IMR-90 (cell line): ENCODE results near the gene MRPL9. TPM values are rescaled to one million over a fixed set of nuclear protein-coding genes. Genes with fewer than 3 reads are reported as not detected.

Experiments used
- ATAC-seq: fragments of 200-7000 bp; cut with Tn5 transposase; 2 replicates; pipeline ENCODE4 v1.9.1; 2020; ENCODE audit warnings: low read depth, mild to moderate bottlenecking, moderate library complexity
- BruUV-seq: library from RNA; stranded (reverse); fragments of 400-500 nt; replicated peaks from 2 replicates; lab custom pipeline; 2021; lab: Mats Ljungman, UMichigan
- CTCF ChIA-PET: fragments of 300-600 bp; formaldehyde crosslinking; extraction: SDS; loops from one replicate; lab custom pipeline; 2021; ENCODE audit warnings: antibody characterized with exemption; lab: Yijun Ruan, JAX
- POLR2A ChIA-PET: fragments of 300-600 bp; sonication (Branson Sonifier 250); formaldehyde crosslinking; loops from one replicate; lab custom pipeline; 2022; ENCODE audit warnings: antibody characterized with exemption; ENCODE audit not compliant: unreplicated experiment; lab: Charles Lee
- DNase-seq: peaks from one replicate; pipeline ENCODE4 v3.0.0; 2013
- H2AFZ ChIP-seq: replicated peaks from 2 replicates; pipeline ENCODE3; 2013; ENCODE audit warnings: low read length, mild to moderate bottlenecking; ENCODE audit not compliant: poor library complexity
- H2AK5ac ChIP-seq: 2 replicates; pipeline ENCODE4 v1.6.1; 2013; ENCODE audit warnings: low read depth, low read length, inconsistent platforms
- H2AK9ac ChIP-seq: replicated peaks from 2 replicates; pipeline ENCODE3; 2013; ENCODE audit warnings: mild to moderate bottlenecking, low read depth, low read length, moderate library complexity; ENCODE audit not compliant: poor library complexity
- H2BK120ac ChIP-seq: 2 replicates; pipeline ENCODE4 v1.6.1; 2013; ENCODE audit warnings: low read depth, low read length, inconsistent platforms
- H2BK15ac ChIP-seq: 3 replicates; pipeline ENCODE4 v1.6.1; 2013; ENCODE audit warnings: low read depth, low read length, inconsistent platforms
- H2BK20ac ChIP-seq: 2 replicates; pipeline ENCODE4 v1.6.1; 2013; ENCODE audit warnings: low read depth, mild to moderate bottlenecking, inconsistent platforms, low read length, moderate library complexity
- H2BK5ac ChIP-seq: 2 replicates; pipeline ENCODE4 v1.6.1; 2013; ENCODE audit warnings: mild to moderate bottlenecking, low read depth, low read length, inconsistent platforms; ENCODE audit not compliant: poor library complexity, severe bottlenecking
- H3K14ac ChIP-seq: replicated peaks from 2 replicates; pipeline ENCODE4 v1.6.1; 2013; ENCODE audit warnings: low read depth, low read length, inconsistent platforms
- H3K18ac ChIP-seq: 2 replicates; pipeline ENCODE4 v1.6.1; 2013; ENCODE audit warnings: low read depth, low read length, control low read depth
- H3K23ac ChIP-seq: 2 replicates; pipeline ENCODE4 v1.6.1; 2013; ENCODE audit warnings: low read depth, low read length, inconsistent platforms
- H3K27ac ChIP-seq: 2 replicates; pipeline ENCODE4 v1.5.1; 2013; ENCODE audit warnings: mild to moderate bottlenecking, control low read depth, low read length; ENCODE audit not compliant: insufficient read depth
- H3K27me3 ChIP-seq: 2 replicates; pipeline ENCODE4 v1.6.1; 2013; ENCODE audit warnings: low read length; ENCODE audit not compliant: control insufficient read depth, insufficient read depth
- H3K36me3 ChIP-seq: 2 replicates; pipeline ENCODE4 v1.6.1; 2013; ENCODE audit warnings: low read length, mixed read lengths; ENCODE audit not compliant: control insufficient read depth, insufficient read depth
- H3K4ac ChIP-seq: 2 replicates; pipeline ENCODE4 v1.6.1; 2013; ENCODE audit warnings: low read depth, low read length, inconsistent platforms
- H3K4me1 ChIP-seq: 2 replicates; pipeline ENCODE4 v1.6.1; 2013; ENCODE audit warnings: low read length, mixed read lengths; ENCODE audit not compliant: control insufficient read depth, insufficient read depth
- H3K4me2 ChIP-seq: 2 replicates; pipeline ENCODE4 v1.6.1; 2013; ENCODE audit warnings: low read depth, mild to moderate bottlenecking, control low read depth, low read length, moderate library complexity
- H3K4me3 ChIP-seq: 2 replicates; pipeline ENCODE4 v1.5.1; 2013; ENCODE audit warnings: low read depth, mild to moderate bottlenecking, control low read depth, low read length, moderate library complexity; ENCODE audit not compliant: insufficient read depth
- H3K56ac ChIP-seq: 2 replicates; pipeline ENCODE4 v1.6.1; 2013; ENCODE audit warnings: low read length, inconsistent platforms; ENCODE audit not compliant: insufficient read depth; ENCODE audit errors: extremely low read depth
- H3K79me1 ChIP-seq, 2 experiments: 2 replicates each; pipeline ENCODE4 v1.6.1; 2013; ENCODE audit warnings: low read length in 2 of 2, inconsistent platforms in 1 of 2, low read depth in 1 of 2
- H3K9ac ChIP-seq: 2 replicates; pipeline ENCODE4 v1.6.1; 2013; ENCODE audit warnings: low read depth, low read length, control low read depth
- H3K9me1 ChIP-seq: 2 replicates; pipeline ENCODE4 v1.6.1; 2013; ENCODE audit warnings: low read length, inconsistent platforms; ENCODE audit not compliant: insufficient read depth
- H3K9me3 ChIP-seq: 2 replicates; pipeline ENCODE4 v1.6.1; 2013; ENCODE audit warnings: low read length; ENCODE audit not compliant: control insufficient read depth, insufficient read depth
- H4K20me1 ChIP-seq: 2 replicates; pipeline ENCODE4 v1.6.1; 2013; ENCODE audit warnings: low read length, inconsistent platforms; ENCODE audit not compliant: insufficient read depth
- H4K5ac ChIP-seq: 2 replicates; pipeline ENCODE4 v1.6.1; 2013; ENCODE audit warnings: mild to moderate bottlenecking, low read depth, low read length, control low read depth
- H4K8ac ChIP-seq, 2 experiments: 2 replicates each; pipeline ENCODE4 v1.6.1; 2013; ENCODE audit warnings: low read depth in 2 of 2, low read length in 2 of 2, control low read depth in 1 of 2, inconsistent platforms in 1 of 2
- H4K91ac ChIP-seq: 2 replicates; pipeline ENCODE4 v1.6.1; 2013; ENCODE audit warnings: low read depth, low read length, inconsistent platforms; ENCODE audit not compliant: insufficient read depth
- FOS ChIP-seq: fragments of 150-350 bp; IDR thresholded peaks from 2 replicates; pipeline ENCODE4 v1.6.1; 2016; ENCODE audit warnings: low read depth, low read length
- MXI1 ChIP-seq: IDR thresholded peaks from 2 replicates; pipeline ENCODE4 v1.6.1; 2012; ENCODE audit warnings: low read depth, mild to moderate bottlenecking, low read length, moderate library complexity, borderline replicate concordance
- NFE2L2 ChIP-seq: fragments of 150-350 bp; IDR thresholded peaks from 2 replicates; pipeline ENCODE4 v1.6.1; 2016; ENCODE audit warnings: low read depth, mild to moderate bottlenecking, low read length
- RAD21 ChIP-seq: IDR thresholded peaks from 2 replicates; pipeline ENCODE4 v1.6.1; 2012; ENCODE audit warnings: low read length, improper control_type of control experiment
- RCOR1 ChIP-seq: IDR thresholded peaks from 2 replicates; pipeline ENCODE4 v1.6.1; 2012; ENCODE audit warnings: mild to moderate bottlenecking, low read length, improper control_type of control experiment; ENCODE audit not compliant: insufficient replicate concordance
- SMC3 ChIP-seq: fragments of 150-350 bp; IDR thresholded peaks from 2 replicates; pipeline ENCODE4 v1.6.1; 2016; ENCODE audit warnings: low read depth, mild to moderate bottlenecking, antibody characterized with exemption, low read length, moderate library complexity
- USF2 ChIP-seq: fragments of 150-350 bp; IDR thresholded peaks from 2 replicates; pipeline ENCODE4 v1.6.1; 2017; ENCODE audit warnings: mild to moderate bottlenecking, antibody characterized with exemption, low read length, low read depth
- WGBS, 2 experiments: methylation state at CpG; one replicate each; pipeline versions ENCODE4 v1.1.5 to v1.1.7; 2013; ENCODE audit warnings: missing lambda C conversion rate in 2 of 2; ENCODE audit not compliant: insufficient read length in 1 of 2; ENCODE audit errors: extremely low coverage in 2 of 2; 5-methylcytosine and 5-hydroxymethylcytosine counted together
- dilution Hi-C: fragments of 300-500 bp; cut with HindIII; formaldehyde crosslinking; loops from one replicate; pipeline ENCODE4 v1.14.3; 2018; ENCODE audit warnings: low sequenced_read_pairs; ENCODE audit not compliant: unreplicated experiment
- in situ Hi-C: fragments of 300-500 bp; cut with MboI; formaldehyde crosslinking; loops from 3 replicates; pipeline ENCODE4 v1.14.3; 2019; ENCODE audit warnings: low sequenced_read_pairs, inconsistent platforms, mixed read lengths
- intact Hi-C: fragments of 100-400 bp; cut with micrococcal nuclease; formaldehyde crosslinking; loops from 2 replicates; pipeline ENCODE4 v1.10.0; 2022
- polyA plus RNA-seq, 3 experiments: library from polyadenylated mRNA; depleted of rRNA; stranded (reverse); fragments of >200 nt; gene quantifications; 2 replicates each; pipeline ENCODE4 v1.2.3, GENCODE V29; 2012; ENCODE audit warnings: low replicate concordance in 1 of 3
- total RNA-seq: library from RNA; depleted of rRNA; stranded (reverse); fragments of >200 nt; gene quantifications from 2 replicates; pipeline ENCODE4 v1.2.3, GENCODE V29; 2012
- TF ChIP-seq, protein P1 (sequence below): fragments of 150-350 bp; IDR thresholded peaks from 2 replicates; pipeline ENCODE4 v1.6.1; 2016; ENCODE audit warnings: low read depth, mild to moderate bottlenecking, low read length, moderate library complexity, borderline replicate concordance

The MRPL9 gene
- total and polyA plus RNA-seq, 2 of the 4 experiments (the other 2 are of a cell fraction) = 65.4 to 87.5 TPM

DNA sequence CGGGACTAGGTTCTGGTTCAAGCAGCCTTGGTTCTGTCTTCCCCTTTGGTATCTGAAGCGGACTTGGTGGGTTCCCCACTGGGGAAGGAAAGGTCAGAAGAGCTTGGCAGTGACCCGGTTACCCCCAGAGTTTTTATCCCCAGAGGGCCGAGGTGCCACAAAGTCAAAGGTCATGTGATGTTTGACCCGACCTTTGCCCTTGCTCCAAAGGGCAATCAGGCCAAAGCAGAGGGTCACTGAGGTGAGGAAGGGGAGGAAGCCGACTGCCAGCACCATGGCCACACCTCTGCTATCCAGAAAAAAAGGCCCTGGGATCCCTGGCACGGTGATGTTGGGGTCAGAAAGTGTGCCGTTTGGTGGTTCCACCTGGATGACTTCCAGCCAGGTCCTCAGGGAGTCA is 37.5 kb upstream of the MRPL9 start:
- Histone ChIP-seq H3K9me1 (no peaks in the 10 kb centered on the region), H3K14ac (no peak overlapping the region), H3K4ac (no peak overlapping the region), H3K23ac (no peak overlapping the region), H3K4me3 (no peak overlapping the region), H2AK5ac (no peak overlapping the region), H3K18ac (no peak overlapping the region), H3K27me3 (peaks cover 86% of the 10 kb centered on the region), H2AFZ (no peak overlapping the region), H2AK9ac (no peak overlapping the region), H2BK20ac (no peak overlapping the region), H4K8ac (no peak overlapping the region), H3K79me1 (no peaks in the 10 kb centered on the region), H4K20me1 (no peaks in the 10 kb centered on the region), H3K9me3 (no peaks in the 10 kb centered on the region), H2BK120ac (no peak overlapping the region), H3K4me1 (no peaks in the 10 kb centered on the region), H3K27ac (no peak overlapping the region), H2BK15ac (no peak overlapping the region), H2BK5ac (no peak overlapping the region), H3K56ac (no peak overlapping the region), H4K5ac (no peak overlapping the region), H4K91ac (no peak overlapping the region), H3K4me2 (no peak overlapping the region), H3K9ac (no peak overlapping the region), H3K36me3 (no peaks in the 10 kb centered on the region)
- WGBS, 2 experiments = no CpG with 5 or more reads among the region's 8 CpGs
- in situ Hi-C loops (no loop called here), intact Hi-C loops (no loop called here), dilution Hi-C loops (no loop called here)
- BruUV-seq = no TSS peak
- POLR2A ChIA-PET = no interaction called here
- TF ChIP-seq FOS (no peak), NFE2L2 (no peak), RCOR1 (no peak), USF2 (no peak), MXI1 (no peak), RAD21 (no peak), SMC3 (no peak)
- TF ChIP-seq, protein P1, sequence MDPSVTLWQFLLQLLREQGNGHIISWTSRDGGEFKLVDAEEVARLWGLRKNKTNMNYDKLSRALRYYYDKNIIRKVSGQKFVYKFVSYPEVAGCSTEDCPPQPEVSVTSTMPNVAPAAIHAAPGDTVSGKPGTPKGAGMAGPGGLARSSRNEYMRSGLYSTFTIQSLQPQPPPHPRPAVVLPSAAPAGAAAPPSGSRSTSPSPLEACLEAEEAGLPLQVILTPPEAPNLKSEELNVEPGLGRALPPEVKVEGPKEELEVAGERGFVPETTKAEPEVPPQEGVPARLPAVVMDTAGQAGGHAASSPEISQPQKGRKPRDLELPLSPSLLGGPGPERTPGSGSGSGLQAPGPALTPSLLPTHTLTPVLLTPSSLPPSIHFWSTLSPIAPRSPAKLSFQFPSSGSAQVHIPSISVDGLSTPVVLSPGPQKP = no peak
- DNase-seq (no peak), ATAC-seq (no peak)
- CTCF ChIA-PET = no interaction called here
